ENCODE measurements around the gene PLEKHG4B. TPM values are rescaled to one million over a fixed set of nuclear protein-coding genes. Genes with fewer than 3 reads are reported as not detected.

PLEKHG4B gene
- polyA plus RNA-seq, 1 of the 3 experiments (the other 2 are of a cell fraction): 0.18 TPM

GRCh38 chr5:152077-152476, 60.1 kb downstream of the PLEKHG4B start:
- DNase-seq: no peak
- H3K9me3 ChIP-seq: peaks cover 14% of the 10 kb centered on the region; the same call in 1 of the 2 replicates
- H3F3A ChIP-seq (replicated peaks; ENCODE audit: insufficient read depth): peaks cover 4% of the 10 kb centered on the region
- no peaks in the 10 kb centered on the region for H3K27me3 ChIP-seq (ENCODE audit: insufficient read depth)
- H3K9me2 ChIP-seq: no peaks in the 10 kb centered on the region
- H4K20me1 ChIP-seq (ENCODE audit: insufficient read depth): no peaks in the 10 kb centered on the region
- H2AFZ ChIP-seq (ENCODE audit: low read depth): no peak overlapping the region
- no peaks in the 10 kb centered on the region for H3K36me3 ChIP-seq (replicated peaks in 1 of 2; ENCODE audit: control insufficient read depth in 1 of 2, insufficient read depth in 2 of 2, low read length in 1 of 2)
- no peak overlapping the region for H3K4me3 ChIP-seq (ENCODE audit: low read depth in 2 of 2, low read length in 1 of 2)
- ChIA-PET CTCF (interaction anchor here (1.3 kb wide), 2 partner anchors 36 to 43 kb away, joined by 3 read pairs; no protein-coding TSS in a partner anchor), POLR2A (no interaction called here)
- no peaks in the 10 kb centered on the region for H3K79me2 ChIP-seq (ENCODE audit: insufficient read depth)
- H3K27ac ChIP-seq (ENCODE audit: low read depth in 2 of 2, low read length in 1 of 2): no peak overlapping the region
- no peak overlapping the region for H3K9ac ChIP-seq
- 77% methylated on average over 6 of the region's 6 CpGs for WGBS (ENCODE audit: low lambda C conversion rate)
- TF ChIP-seq FOXM1 (IDR thresholded peaks at IDR 0.05; ENCODE audit: low read depth) (no peak), TEAD4 (IDR thresholded peaks at IDR 0.05; ENCODE audit: borderline replicate concordance, insufficient read depth) (no peak)
- H3K4me2 ChIP-seq: no peak overlapping the region
- no peaks in the 10 kb centered on the region for H3K4me1 ChIP-seq (ENCODE audit: control insufficient read depth in 1 of 2, insufficient read depth in 2 of 2, low read depth in 1 of 2, low read length in 1 of 2)

DNA sequence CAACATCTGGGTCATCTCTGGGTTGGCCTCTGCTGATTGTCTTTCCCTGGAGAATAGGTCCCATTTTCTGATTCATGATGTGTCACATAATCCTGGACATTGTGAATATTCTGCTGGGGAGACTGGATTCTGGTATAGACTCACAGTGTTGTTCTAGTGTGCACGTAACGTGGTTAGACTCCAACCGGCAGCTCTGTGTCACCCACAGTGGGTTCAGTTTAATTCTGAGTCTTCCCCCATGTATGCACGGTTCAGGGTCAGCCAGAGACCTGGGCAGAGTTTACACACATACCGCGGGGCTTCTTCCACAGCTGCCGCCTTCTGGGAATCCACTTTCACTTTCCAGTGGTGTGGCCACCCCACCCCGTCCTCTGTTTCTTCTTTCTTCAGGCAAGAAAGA, 61.3 kb downstream of the PLEKHG4B start:
- no peak overlapping the region for H3K4me3 ChIP-seq (ENCODE audit: low read depth in 2 of 2, low read length in 1 of 2)
- H3K9ac ChIP-seq: no peak overlapping the region
- H3K36me3 ChIP-seq (replicated peaks in 1 of 2; ENCODE audit: control insufficient read depth in 1 of 2, insufficient read depth in 2 of 2, low read length in 1 of 2): no peaks in the 10 kb centered on the region
- H3K4me1 ChIP-seq (ENCODE audit: control insufficient read depth in 1 of 2, insufficient read depth in 2 of 2, low read depth in 1 of 2, low read length in 1 of 2): no peaks in the 10 kb centered on the region
- 73% methylated on average over 8 of the region's 8 CpGs for WGBS (ENCODE audit: low lambda C conversion rate)
- no peaks in the 10 kb centered on the region for H3K79me2 ChIP-seq (ENCODE audit: insufficient read depth)
- no peak overlapping the region for H3K4me2 ChIP-seq
- H3K9me3 ChIP-seq: 0 out of 2 replicates have a peak, but pooled peaks cover 2% of the 10 kb centered on the region
- no peak for TF ChIP-seq TCF12 (IDR thresholded peaks at IDR 0.05)
- TF ChIP-seq RCOR1 (IDR thresholded peaks at IDR 0.05; ENCODE audit: low read length): no peak
- TF ChIP-seq MXI1 (IDR thresholded peaks at IDR 0.05; ENCODE audit: low read depth, low read length): no peak
- TF ChIP-seq PBX3 (IDR thresholded peaks at IDR 0.05): no peak
- TF ChIP-seq EZH2phosphoT487 (IDR thresholded peaks at IDR 0.05; ENCODE audit: borderline replicate concordance, low read depth): no peak
- no peak for TF ChIP-seq RAD21 (IDR thresholded peaks at IDR 0.05; ENCODE audit: low read length)
- TF ChIP-seq FOXM1 (IDR thresholded peaks at IDR 0.05; ENCODE audit: low read depth): no peak
- no peak for TF ChIP-seq USF2 (IDR thresholded peaks at IDR 0.05; ENCODE audit: borderline replicate concordance, low read depth, low read length)
- TF ChIP-seq, protein P1, sequence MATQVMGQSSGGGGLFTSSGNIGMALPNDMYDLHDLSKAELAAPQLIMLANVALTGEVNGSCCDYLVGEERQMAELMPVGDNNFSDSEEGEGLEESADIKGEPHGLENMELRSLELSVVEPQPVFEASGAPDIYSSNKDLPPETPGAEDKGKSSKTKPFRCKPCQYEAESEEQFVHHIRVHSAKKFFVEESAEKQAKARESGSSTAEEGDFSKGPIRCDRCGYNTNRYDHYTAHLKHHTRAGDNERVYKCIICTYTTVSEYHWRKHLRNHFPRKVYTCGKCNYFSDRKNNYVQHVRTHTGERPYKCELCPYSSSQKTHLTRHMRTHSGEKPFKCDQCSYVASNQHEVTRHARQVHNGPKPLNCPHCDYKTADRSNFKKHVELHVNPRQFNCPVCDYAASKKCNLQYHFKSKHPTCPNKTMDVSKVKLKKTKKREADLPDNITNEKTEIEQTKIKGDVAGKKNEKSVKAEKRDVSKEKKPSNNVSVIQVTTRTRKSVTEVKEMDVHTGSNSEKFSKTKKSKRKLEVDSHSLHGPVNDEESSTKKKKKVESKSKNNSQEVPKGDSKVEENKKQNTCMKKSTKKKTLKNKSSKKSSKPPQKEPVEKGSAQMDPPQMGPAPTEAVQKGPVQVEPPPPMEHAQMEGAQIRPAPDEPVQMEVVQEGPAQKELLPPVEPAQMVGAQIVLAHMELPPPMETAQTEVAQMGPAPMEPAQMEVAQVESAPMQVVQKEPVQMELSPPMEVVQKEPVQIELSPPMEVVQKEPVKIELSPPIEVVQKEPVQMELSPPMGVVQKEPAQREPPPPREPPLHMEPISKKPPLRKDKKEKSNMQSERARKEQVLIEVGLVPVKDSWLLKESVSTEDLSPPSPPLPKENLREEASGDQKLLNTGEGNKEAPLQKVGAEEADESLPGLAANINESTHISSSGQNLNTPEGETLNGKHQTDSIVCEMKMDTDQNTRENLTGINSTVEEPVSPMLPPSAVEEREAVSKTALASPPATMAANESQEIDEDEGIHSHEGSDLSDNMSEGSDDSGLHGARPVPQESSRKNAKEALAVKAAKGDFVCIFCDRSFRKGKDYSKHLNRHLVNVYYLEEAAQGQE (IDR thresholded peaks at IDR 0.05; ENCODE audit: low read depth, low read length): no peak
- no peak for TF ChIP-seq GABPA (IDR thresholded peaks at IDR 0.05; ENCODE audit: low read depth)
- no peak for TF ChIP-seq ELF1 (IDR thresholded peaks at IDR 0.05)
- no peak for TF ChIP-seq CHD2 (IDR thresholded peaks at IDR 0.05; ENCODE audit: low read length, partially characterized antibody)
- TF ChIP-seq NFIC (IDR thresholded peaks at IDR 0.05; ENCODE audit: borderline replicate concordance): no peak
- TF ChIP-seq CTCF (IDR thresholded peaks at IDR 0.05): no peak
- no peak for TF ChIP-seq YY1 (IDR thresholded peaks at IDR 0.05; ENCODE audit: low read depth)
- no peak overlapping the region for H2AFZ ChIP-seq (ENCODE audit: low read depth)
- ChIA-PET POLR2A (no interaction called here), CTCF (interaction anchor here (1.3 kb wide), 2 partner anchors 35 to 41 kb away, joined by 3 read pairs; no protein-coding TSS in a partner anchor)
- no peaks in the 10 kb centered on the region for H3K9me2 ChIP-seq
- DNase-seq: no peak
- peaks cover 4% of the 10 kb centered on the region for H3F3A ChIP-seq (replicated peaks; ENCODE audit: insufficient read depth)
- H4K20me1 ChIP-seq (ENCODE audit: insufficient read depth): no peaks in the 10 kb centered on the region
- H3K27ac ChIP-seq (ENCODE audit: low read depth in 2 of 2, low read length in 1 of 2): no peak overlapping the region
- H3K27me3 ChIP-seq (ENCODE audit: insufficient read depth): no peaks in the 10 kb centered on the region; the same call in 1 of the 2 replicates

Measured in SK-N-SH (cell line).